IPS-NIHi7 (cell line): ENCODE data around the gene RNASEH2A.
"Not testable (repeated sequence)": the region's sequence is repeated elsewhere in the genome, so short reads cannot be mapped to it uniquely, and the experiment has no call there.

Source experiments
- DNase-seq: peaks from one replicate; pipeline ENCODE4 v3.0.0; 2012; ENCODE audit warnings: mixed read lengths; ENCODE audit errors: extremely low spot score

RNASEH2A gene

GRCh38 chr19:12833418-12833737 lies 27.0 kb downstream of the RNASEH2A start:
- DNase-seq: no peak

GRCh38 chr19:12833738-12834565 lies 27.6 kb downstream of the RNASEH2A start:
- DNase-seq: peak; percentile 67

GRCh38 chr19:12834566-12834943 lies 28.2 kb downstream of the RNASEH2A start, which contains the start of gene RTBDN:
Gene RTBDN, minus strand, starts transcription at chr19:12834579. Its CDS starts 4,600 bp downstream, at chr19:12829979.
- no peak for DNase-seq

GRCh38 chr19:12834976-12835757 lies 28.8 kb downstream of the RNASEH2A start:
- peak; percentile 50 for DNase-seq

GRCh38 chr19:12836529-12836863 lies 30.1 kb downstream of the RNASEH2A start:
- no peak for DNase-seq

GRCh38 chr19:12837225-12837624 lies 30.8 kb downstream of the RNASEH2A start:
- no peak for DNase-seq

- DNase-seq: peak; percentile 75
These were observed 31.9 kb downstream of the RNASEH2A start, which contains the start of gene MAST1 for GRCh38 chr19:12838182-12838885. Gene MAST1, plus strand, starts transcription at chr19:12838515. Its CDS starts 58 bp downstream, at chr19:12838573.

GRCh38 chr19:12838886-12839756 lies 32.7 kb downstream of the RNASEH2A start:
- no peak for DNase-seq

- peak; percentile 86 for DNase-seq
These were observed 34.0 kb downstream of the RNASEH2A start for GRCh38 chr19:12840091-12841079.

- DNase-seq: peak; percentile 93
These were observed 34.7 kb downstream of the RNASEH2A start for GRCh38 chr19:12841094-12841493.

GRCh38 chr19:12842511-12842910 lies 36.1 kb downstream of the RNASEH2A start:
- no peak for DNase-seq

GRCh38 chr19:12843328-12843727 lies 36.9 kb downstream of the RNASEH2A start:
- DNase-seq: no peak

GRCh38 chr19:12843999-12844732 lies 37.8 kb downstream of the RNASEH2A start:
- DNase-seq: no peak

- DNase-seq: not testable (repeated sequence)
These were observed 40.2 kb downstream of the RNASEH2A start for GRCh38 chr19:12846613-12847012.

- DNase-seq: peak; percentile 96
These were observed 41.1 kb downstream of the RNASEH2A start for GRCh38 chr19:12847159-12848139.

- no peak for DNase-seq
These were observed 50.3 kb downstream of the RNASEH2A start for GRCh38 chr19:12856653-12857052.

GRCh38 chr19:12858041-12858928 lies 51.9 kb downstream of the RNASEH2A start:
- DNase-seq: no peak
